Heart left ventricle (tissue), 13 donors: Measurements from ENCODE around the gene GRPEL2.

ENCODE experiments used
- CTCF ChIP-seq, 12 donors: fragments of 200-600 bp; sonication (generic) in 4 of 12; IDR thresholded peaks; one replicate each; pipeline versions ENCODE4 v1.5.0 to v1.8.0; 2018 to 2022; ENCODE audit warnings: antibody characterized with exemption in 12 of 12, mild to moderate bottlenecking in 5 of 12
- POLR2A ChIP-seq, 2 donors: fragments of 450-650 bp; IDR thresholded peaks; one replicate each; pipeline ENCODE4 v1.6.1; 2017; ENCODE audit warnings: antibody characterized with exemption in 2 of 2, mild to moderate bottlenecking in 2 of 2, moderate library complexity in 2 of 2
- donor health status: ischemic (EF 13 %, LVEDD 7.1; RV severe dilation, severe dysfunction).
- donor health status: DM: no; HTN: yes; CAD: no.
- donor health status: DM: no; HTN: no; CAD: no.
- donor health status: ischemic (EF 25% LVEDD 6.9; RV normal size, moderate dysfunction).
- donor health status: ischemic (EF 25% LVEDD 5.7; RV mildly dilated, moderate dysfunction).
- donor health status: ischemic (EF 35%, LVEDD 5.7; RV mildly dilated, moderate dysfunction).
- donor health status: nonischemic (EF 11% LVEDD 7.7; RV severe dilation, severe dysfunction).
- donor health status: DM: yes; HTN: yes; CAD: no.
- donor health status: PGD.
- donor health status: ischemic (EF 29% LVEDD 5.4; RV normal size, mild dysfunction).
- donor health status: nonischemic (EF 23%, LVEDD 6.1; RV moderate dilation, normal function).

GRCh38 chr5:149313151-149313841, 32.0 kb upstream of the GRPEL2 start:
- no peak for TF ChIP-seq CTCF (IDR thresholded peaks at IDR 0.05)
- no peak for TF ChIP-seq POLR2A (IDR thresholded peaks at IDR 0.05)
